CD4-positive, alpha-beta memory T cell (primary cell): ENCODE results near the gene HSPA1A. TPM values are rescaled to one million over a fixed set of nuclear protein-coding genes. Genes with fewer than 3 reads are reported as not detected.
"Not testable (repeated sequence)": the region's sequence is repeated elsewhere in the genome, so short reads cannot be mapped to it uniquely, and the experiment has no call there.

Experiments used
- CTCF ChIA-PET: fragments of 350-600 bp; sonication (Branson Sonifier 250); formaldehyde crosslinking; loops from one replicate; lab custom pipeline; 2021; ENCODE audit warnings: inconsistent platforms; ENCODE audit not compliant: partially characterized antibody; lab: Charles Lee
- POLR2A ChIA-PET: fragments of 350-600 bp; sonication (Branson Sonifier 250); formaldehyde crosslinking; loops from one replicate; lab custom pipeline; 2021; ENCODE audit not compliant: partially characterized antibody; lab: Charles Lee
- DNase-seq, 5 donors: peaks; one replicate each; pipeline versions ENCODE4 v3.0.0 to v3.0.0-alpha.2; 2020 to 2022; ENCODE audit warnings: mixed read lengths in 1 of 5
- H3K27ac ChIP-seq: one replicate; pipeline ENCODE4 v1.7.0; 2013; ENCODE audit warnings: low read depth, low read length
- H3K27me3 ChIP-seq: 2 replicates; pipeline ENCODE4 v1.7.0; 2013; ENCODE audit warnings: mild to moderate bottlenecking, low read length, moderate library complexity; ENCODE audit not compliant: insufficient read depth
- H3K36me3 ChIP-seq: 2 replicates; pipeline ENCODE4 v1.7.0; 2013; ENCODE audit warnings: mild to moderate bottlenecking, low read length, moderate library complexity; ENCODE audit not compliant: insufficient read depth
- H3K4me1 ChIP-seq: 2 replicates; pipeline ENCODE4 v1.7.0; 2013; ENCODE audit warnings: mild to moderate bottlenecking, low read length, moderate library complexity; ENCODE audit not compliant: insufficient read depth
- H3K4me3 ChIP-seq, 2 donors: one replicate each; pipeline ENCODE4 v1.7.0; 2013; ENCODE audit warnings: low read length in 2 of 2, mild to moderate bottlenecking in 1 of 2
- H3K9me3 ChIP-seq, 2 donors: one replicate each; pipeline ENCODE4 v1.7.0; 2013; ENCODE audit warnings: low read length in 2 of 2, control low read depth in 1 of 2; ENCODE audit not compliant: control insufficient read depth in 1 of 2
- H3K27ac Mint-ChIP-seq, 7 donors: one replicate each; pipeline ENCODE4 v1.8.0; 2020 to 2021; ENCODE audit warnings: mixed read lengths in 7 of 7, mild to moderate bottlenecking in 6 of 7, inconsistent platforms in 3 of 7, moderate library complexity in 3 of 7
- H3K27me3 Mint-ChIP-seq, 2 donors: one replicate each; pipeline ENCODE4 v1.8.0; 2020 to 2021; ENCODE audit warnings: mixed read lengths in 2 of 2
- H3K36me3 Mint-ChIP-seq, 2 donors: one replicate each; pipeline ENCODE4 v1.8.0; 2020 to 2021; ENCODE audit warnings: mixed read lengths in 2 of 2, inconsistent platforms in 1 of 2, mild to moderate bottlenecking in 1 of 2
- H3K4me1 Mint-ChIP-seq, 4 donors: one replicate each; pipeline ENCODE4 v1.8.0; 2020 to 2021; ENCODE audit warnings: mixed read lengths in 4 of 4, mild to moderate bottlenecking in 1 of 4
- H3K4me3 Mint-ChIP-seq, 8 donors: one replicate each; pipeline ENCODE4 v1.8.0; 2020 to 2021; ENCODE audit warnings: mixed read lengths in 8 of 8, mild to moderate bottlenecking in 7 of 8, moderate library complexity in 6 of 8, inconsistent platforms in 3 of 8
- H3K9me3 Mint-ChIP-seq, 8 donors: one replicate each; pipeline ENCODE4 v1.8.0; 2020 to 2021; ENCODE audit warnings: mixed read lengths in 8 of 8, mild to moderate bottlenecking in 5 of 8, inconsistent platforms in 3 of 8, moderate library complexity in 1 of 8
- intact Hi-C: fragments of 100-400 bp; cut with micrococcal nuclease; formaldehyde crosslinking; loops from one replicate; pipeline ENCODE4 v1.15.1; 2023
- polyA plus RNA-seq, 2 donors: library from polyadenylated mRNA; unstranded; fragments of 300-500 nt; fragmentation: Illumina TruSeq; gene quantifications; one replicate each; pipeline ENCODE4 v1.2.3, GENCODE V29; 2021
- total RNA-seq, 2 experiments: library from RNA; stranded (reverse); gene quantifications; one replicate each; pipeline ENCODE4 v1.2.3, GENCODE V29; 2021

Gene HSPA1A
- total and polyA plus RNA-seq, 4 experiments from 2014 or later = 14.6 to 71.9 (median 70.7) TPM

- H3K27me3 Mint-ChIP-seq = no peaks in the 10 kb centered on the region
- Histone ChIP-seq H3K9me3 (no peaks in the 10 kb centered on the region), H3K4me3 (no peak overlapping the region), H3K36me3 (peaks cover 41% of the 10 kb centered on the region), H3K27me3 (no peaks in the 10 kb centered on the region), H3K4me1 (peaks cover 37% of the 10 kb centered on the region), H3K27ac (no peak overlapping the region)
- peak overlapping the region in 3 of 8 donors; percentile 38 to 65 (median 40) for H3K4me3 Mint-ChIP-seq
- intact Hi-C loops = loop anchor here (10.0 kb wide), 1 partner anchor 136 kb away; the partner anchor contains the start of gene DXO
- DNase-seq = no peak
- POLR2A ChIA-PET = interaction anchor here (0.9 to 4.8 kb wide), 5 partner anchors 20 to 258 kb away, joined by 3 to 43 read pairs (median 4); partner anchors contain the start of genes BAG6, C6orf47 and NEU1
- peak overlapping the region in 6 of 7 donors; percentile 1 to 99 (median 62) for H3K27ac Mint-ChIP-seq
- H3K36me3 Mint-ChIP-seq = peaks cover 33 to 66% of the 10 kb centered on the region in 2 donors
- peaks cover 25 to 54% (median 37%) of the 10 kb centered on the region in 4 donors for H3K4me1 Mint-ChIP-seq
- H3K9me3 Mint-ChIP-seq = no peaks in the 10 kb centered on the region
- CTCF ChIA-PET = interaction anchor here (0.6 to 1.4 kb wide), 7 partner anchors 9 to 113 kb away, joined by 3 to 5 read pairs (median 4); partner anchors contain the start of gene DDAH2
Observed at GRCh38 chr6:31838968-31839367, 23.6 kb downstream of the HSPA1A start.

- not testable (repeated sequence) for H3K27ac ChIP-seq, H3K4me3 Mint-ChIP-seq, H3K27me3 Mint-ChIP-seq, H3K9me3 Mint-ChIP-seq, H3K27me3 ChIP-seq, DNase-seq, H3K9me3 ChIP-seq, H3K4me3 ChIP-seq
- H3K27ac Mint-ChIP-seq = peak overlapping the region in 1 of 7 donors; percentile 99
- H3K4me1 Mint-ChIP-seq = peaks cover 24 to 46% (median 33%) of the 10 kb centered on the region in 4 donors
- ChIA-PET POLR2A (interaction anchor here (0.6 to 1.3 kb wide), 4 partner anchors 10 to 179 kb away, joined by 3 to 9 read pairs (median 4); partner anchors contain the start of genes C6orf47 and NEU1), CTCF (interaction anchor here (1.3 to 1.4 kb wide), 2 partner anchors 10 to 17 kb away, joined by 4 read pairs; no protein-coding TSS in a partner anchor)
- Histone ChIP-seq H3K36me3 (peaks cover 41% of the 10 kb centered on the region), H3K4me1 (peaks cover 37% of the 10 kb centered on the region)
- H3K36me3 Mint-ChIP-seq = peaks cover 33 to 60% of the 10 kb centered on the region in 2 donors
- intact Hi-C loops = loop anchor here (10.0 kb wide), 1 partner anchor 135 kb away; the partner anchor contains the start of gene DXO
Observed at GRCh38 chr6:31839779-31840126, 24.4 kb downstream of the HSPA1A start.

- Mint-ChIP-seq H3K4me1 (peaks cover 13 to 28% (median 20%) of the 10 kb centered on the region in 4 donors), H3K36me3 (peaks cover 27 to 41% of the 10 kb centered on the region in 2 donors), H3K27me3 (no peaks in the 10 kb centered on the region), H3K27ac (peak overlapping the region in 1 of 7 donors; percentile 27), H3K9me3 (no peaks in the 10 kb centered on the region), H3K4me3 (no peak overlapping the region)
- peaks cover 24% of the 10 kb centered on the region for H3K4me1 ChIP-seq
- intact Hi-C loops = no loop called here
- H3K36me3 ChIP-seq = peaks cover 38% of the 10 kb centered on the region
- H3K27ac ChIP-seq = no peak overlapping the region
- no peaks in the 10 kb centered on the region for H3K9me3 ChIP-seq
- H3K4me3 ChIP-seq = no peak overlapping the region
- no peak for DNase-seq
- ChIA-PET CTCF (no interaction called here), POLR2A (no interaction called here)
- H3K27me3 ChIP-seq = no peaks in the 10 kb centered on the region
Observed at GRCh38 chr6:31842053-31842452, 26.7 kb downstream of the HSPA1A start.

GRCh38 chr6:31844507-31844906, 29.2 kb downstream of the HSPA1A start:
- H3K9me3 ChIP-seq = no peaks in the 10 kb centered on the region
- peaks cover 14% of the 10 kb centered on the region for H3K36me3 ChIP-seq
- no peak for DNase-seq
- H3K9me3 Mint-ChIP-seq = no peaks in the 10 kb centered on the region
- CTCF ChIA-PET = interaction anchor here (1.2 kb wide), 1 partner anchor 163 kb away, joined by 3 read pairs; the partner anchor contains the start of gene LY6G5C
- H3K36me3 Mint-ChIP-seq = peaks cover 13 to 20% of the 10 kb centered on the region in 2 donors
- H3K4me3 Mint-ChIP-seq = no peak overlapping the region
- no peaks in the 10 kb centered on the region for H3K27me3 ChIP-seq
- no peaks in the 10 kb centered on the region for H3K4me1 ChIP-seq
- H3K27ac Mint-ChIP-seq = no peak overlapping the region
- intact Hi-C loops = no loop called here
- peaks cover 0 to 6% (median 3%) of the 10 kb centered on the region in 4 donors for H3K4me1 Mint-ChIP-seq
- no peaks in the 10 kb centered on the region for H3K27me3 Mint-ChIP-seq
- H3K27ac ChIP-seq = no peak overlapping the region
- POLR2A ChIA-PET = interaction anchor here (0.8 to 1.0 kb wide), 2 partner anchors 9 to 10 kb away, joined by 4 read pairs; no protein-coding TSS in a partner anchor
- no peak overlapping the region for H3K4me3 ChIP-seq

- DNase-seq = no peak
- H3K27ac Mint-ChIP-seq = peak overlapping the region in 1 of 7 donors; percentile 66
- Histone ChIP-seq H3K27ac (no peak overlapping the region), H3K27me3 (no peaks in the 10 kb centered on the region), H3K4me1 (no peaks in the 10 kb centered on the region), H3K36me3 (no peaks in the 10 kb centered on the region), H3K9me3 (no peaks in the 10 kb centered on the region), H3K4me3 (no peak overlapping the region)
- ChIA-PET CTCF (no interaction called here), POLR2A (interaction anchor here (0.7 to 1.4 kb wide), 3 partner anchors 10 to 12 kb away, joined by 3 to 5 read pairs (median 3); no protein-coding TSS in a partner anchor)
- intact Hi-C loops = no loop called here
- no peaks in the 10 kb centered on the region for H3K36me3 Mint-ChIP-seq
- peaks cover 0 to 3% (median 0%) of the 10 kb centered on the region in 4 donors for H3K4me1 Mint-ChIP-seq
- no peaks in the 10 kb centered on the region for H3K9me3 Mint-ChIP-seq
- H3K4me3 Mint-ChIP-seq = no peak overlapping the region
- no peaks in the 10 kb centered on the region for H3K27me3 Mint-ChIP-seq
Observed at GRCh38 chr6:31847276-31847978, 32.1 kb downstream of the HSPA1A start.

GRCh38 chr6:31850765-31851484, 35.6 kb downstream of the HSPA1A start:
- Mint-ChIP-seq H3K9me3 (no peaks in the 10 kb centered on the region), H3K4me1 (no peaks in the 10 kb centered on the region), H3K36me3 (no peaks in the 10 kb centered on the region), H3K4me3 (no peak overlapping the region), H3K27me3 (no peaks in the 10 kb centered on the region), H3K27ac (peak overlapping the region in 2 of 7 donors; percentile 42 to 61)
- CTCF ChIA-PET = no interaction called here
- no peak overlapping the region for H3K4me3 ChIP-seq
- no peaks in the 10 kb centered on the region for H3K9me3 ChIP-seq
- POLR2A ChIA-PET = no interaction called here
- no peaks in the 10 kb centered on the region for H3K4me1 ChIP-seq
- intact Hi-C loops = no loop called here
- H3K36me3 ChIP-seq = no peaks in the 10 kb centered on the region
- H3K27me3 ChIP-seq = no peaks in the 10 kb centered on the region
- no peak for DNase-seq
- no peak overlapping the region for H3K27ac ChIP-seq

- H3K9me3 Mint-ChIP-seq = no peaks in the 10 kb centered on the region
- Histone ChIP-seq H3K4me3 (no peak overlapping the region), H3K4me1 (no peaks in the 10 kb centered on the region), H3K27me3 (no peaks in the 10 kb centered on the region), H3K36me3 (no peaks in the 10 kb centered on the region), H3K27ac (no peak overlapping the region), H3K9me3 (no peaks in the 10 kb centered on the region)
- peak overlapping the region in 1 of 7 donors; percentile 42 for H3K27ac Mint-ChIP-seq
- CTCF ChIA-PET = no interaction called here
- H3K36me3 Mint-ChIP-seq = no peaks in the 10 kb centered on the region
- no peak overlapping the region for H3K4me3 Mint-ChIP-seq
- no peaks in the 10 kb centered on the region for H3K27me3 Mint-ChIP-seq
- intact Hi-C loops = no loop called here
- no peak for DNase-seq
- POLR2A ChIA-PET = no interaction called here
- no peaks in the 10 kb centered on the region for H3K4me1 Mint-ChIP-seq
Observed at GRCh38 chr6:31851485-31851832, 36.1 kb downstream of the HSPA1A start.
